Natural killer cell (primary cell): ENCODE measurements around the gene PHIP. TPM values are rescaled to one million over a fixed set of nuclear protein-coding genes. Genes with fewer than 3 reads are reported as not detected.
A peak's percentile ranks its signal among the peaks of the same experiment; 100 is the strongest.

Experiments
- ATAC-seq, 3 donors: fragments of 150-1000 bp in 2 of 3; fragments of 200-7000 bp in 1 of 3; cut with Tn5 transposase; 1 replicate in 1 of 3; 2 replicates in 2 of 3; pipeline ENCODE4 v1.10.0; 2021; ENCODE audit warnings: mild to moderate bottlenecking in 2 of 3, moderate library complexity in 2 of 3
- DNase-seq, 2 donors: peaks; one replicate each; pipeline versions ENCODE4 v3.0.0 to v3.0.0-alpha.2; 2013 to 2021; ENCODE audit warnings: mixed read lengths in 1 of 2
- H3K27ac ChIP-seq: one replicate; pipeline ENCODE4 v1.5.1; 2013; ENCODE audit warnings: mild to moderate bottlenecking, low read length
- H3K27me3 ChIP-seq: one replicate; pipeline ENCODE4 v1.6.1; 2013; ENCODE audit warnings: low read length; ENCODE audit not compliant: control insufficient read depth, insufficient read depth
- H3K36me3 ChIP-seq: one replicate; pipeline ENCODE4 v1.6.1; 2013; ENCODE audit warnings: low read length; ENCODE audit not compliant: control insufficient read depth, insufficient read depth
- H3K4me1 ChIP-seq: one replicate; pipeline ENCODE4 v1.6.1; 2013; ENCODE audit warnings: low read length; ENCODE audit not compliant: control insufficient read depth, insufficient read depth
- H3K4me3 ChIP-seq: one replicate; pipeline ENCODE4 v1.5.1; 2013; ENCODE audit warnings: low read length
- H3K9me3 ChIP-seq: one replicate; pipeline ENCODE4 v1.6.1; 2013; ENCODE audit warnings: low read length; ENCODE audit not compliant: control insufficient read depth, insufficient read depth
- H3K27ac Mint-ChIP-seq, 2 donors: one replicate each; pipeline ENCODE4 v1.8.0; 2022; ENCODE audit warnings: mild to moderate bottlenecking in 2 of 2, mixed read lengths in 2 of 2, moderate library complexity in 1 of 2
- H3K27me3 Mint-ChIP-seq, 2 donors: one replicate each; pipeline ENCODE4 v1.8.0; 2022; ENCODE audit warnings: low read depth in 2 of 2, mixed read lengths in 2 of 2
- H3K36me3 Mint-ChIP-seq: one replicate; pipeline ENCODE4 v1.8.0; 2022; ENCODE audit warnings: mixed read lengths
- H3K4me1 Mint-ChIP-seq, 2 donors: one replicate each; pipeline ENCODE4 v1.8.0; 2022; ENCODE audit warnings: mixed read lengths in 2 of 2
- H3K4me3 Mint-ChIP-seq: one replicate; pipeline ENCODE4 v1.8.0; 2022; ENCODE audit warnings: mild to moderate bottlenecking, moderate library complexity, mixed read lengths
- H3K9me3 Mint-ChIP-seq, 2 donors: one replicate each; pipeline ENCODE4 v1.8.0; 2022; ENCODE audit warnings: mixed read lengths in 2 of 2
- WGBS: methylation state at CpG from one replicate; pipeline ENCODE4 v1.1.7; 2013; ENCODE audit warnings: missing lambda C conversion rate; ENCODE audit not compliant: insufficient coverage; 5-methylcytosine and 5-hydroxymethylcytosine counted together
- intact Hi-C: fragments of 100-400 bp; cut with micrococcal nuclease; formaldehyde crosslinking; loops from one replicate; pipeline ENCODE4 v1.14.2; 2022
- total RNA-seq, 4 donors: library from RNA; stranded (reverse); fragments of 120-200 nt in 1 of 4; gene quantifications; one replicate each; pipeline versions ENCODE4 v1.2.3 to v1.2.4, GENCODE V29; 2013 to 2022
- TF ChIP-seq, protein P1 (sequence below): fragments of 200-600 bp; IDR thresholded peaks from one replicate; pipeline ENCODE4 v1.8.0; 2022; ENCODE audit warnings: antibody characterized with exemption

PHIP gene
- total RNA-seq, 3 donors from 2014 or later (not counting 1 experiment from before 2014, with no cell fraction given) = 38.5 to 45.6 (median 42.5) TPM

DNA sequence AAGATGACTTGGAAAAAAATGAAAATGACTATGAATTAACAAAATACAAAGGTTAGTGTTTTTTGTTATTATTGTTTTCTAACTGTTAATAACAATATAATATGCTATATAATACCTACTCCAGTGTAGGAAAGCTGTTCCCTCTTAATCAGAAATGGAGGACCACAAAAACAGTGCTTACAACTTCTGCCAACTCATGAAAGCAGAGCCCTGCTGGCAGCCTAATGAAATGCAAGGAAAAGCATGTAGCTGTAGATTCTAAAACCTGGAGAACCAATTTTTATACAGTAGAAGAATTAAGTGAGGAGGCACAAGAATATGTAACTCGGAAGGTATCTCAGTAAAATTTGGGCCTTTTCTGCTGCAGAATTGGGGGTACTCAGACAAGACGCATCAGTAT is 29.4 kb downstream of the PHIP start:
- peak overlapping the region; percentile 14 to 34 for H3K27ac Mint-ChIP-seq
- peaks cover 25 to 26% of the 10 kb centered on the region in 2 donors for H3K4me1 Mint-ChIP-seq
- DNase-seq = peak in 1 of 2 donors; percentile 35
- intact Hi-C loops = no loop called here
- no peaks in the 10 kb centered on the region for H3K27me3 Mint-ChIP-seq
- Histone ChIP-seq H3K9me3 (no peaks in the 10 kb centered on the region), H3K27ac (no peak overlapping the region), H3K4me3 (no peak overlapping the region), H3K4me1 (no peaks in the 10 kb centered on the region), H3K27me3 (no peaks in the 10 kb centered on the region), H3K36me3 (peaks cover 23% of the 10 kb centered on the region)
- ATAC-seq = no peak
- H3K9me3 Mint-ChIP-seq = peaks cover 2 to 3% of the 10 kb centered on the region in 2 donors
- WGBS = 90% methylated on average over 1 of the region's 2 CpGs
- peaks cover 19% of the 10 kb centered on the region for H3K36me3 Mint-ChIP-seq
- TF ChIP-seq, protein P1, sequence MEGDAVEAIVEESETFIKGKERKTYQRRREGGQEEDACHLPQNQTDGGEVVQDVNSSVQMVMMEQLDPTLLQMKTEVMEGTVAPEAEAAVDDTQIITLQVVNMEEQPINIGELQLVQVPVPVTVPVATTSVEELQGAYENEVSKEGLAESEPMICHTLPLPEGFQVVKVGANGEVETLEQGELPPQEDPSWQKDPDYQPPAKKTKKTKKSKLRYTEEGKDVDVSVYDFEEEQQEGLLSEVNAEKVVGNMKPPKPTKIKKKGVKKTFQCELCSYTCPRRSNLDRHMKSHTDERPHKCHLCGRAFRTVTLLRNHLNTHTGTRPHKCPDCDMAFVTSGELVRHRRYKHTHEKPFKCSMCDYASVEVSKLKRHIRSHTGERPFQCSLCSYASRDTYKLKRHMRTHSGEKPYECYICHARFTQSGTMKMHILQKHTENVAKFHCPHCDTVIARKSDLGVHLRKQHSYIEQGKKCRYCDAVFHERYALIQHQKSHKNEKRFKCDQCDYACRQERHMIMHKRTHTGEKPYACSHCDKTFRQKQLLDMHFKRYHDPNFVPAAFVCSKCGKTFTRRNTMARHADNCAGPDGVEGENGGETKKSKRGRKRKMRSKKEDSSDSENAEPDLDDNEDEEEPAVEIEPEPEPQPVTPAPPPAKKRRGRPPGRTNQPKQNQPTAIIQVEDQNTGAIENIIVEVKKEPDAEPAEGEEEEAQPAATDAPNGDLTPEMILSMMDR = no peak
- no peak overlapping the region for H3K4me3 Mint-ChIP-seq

DNA sequence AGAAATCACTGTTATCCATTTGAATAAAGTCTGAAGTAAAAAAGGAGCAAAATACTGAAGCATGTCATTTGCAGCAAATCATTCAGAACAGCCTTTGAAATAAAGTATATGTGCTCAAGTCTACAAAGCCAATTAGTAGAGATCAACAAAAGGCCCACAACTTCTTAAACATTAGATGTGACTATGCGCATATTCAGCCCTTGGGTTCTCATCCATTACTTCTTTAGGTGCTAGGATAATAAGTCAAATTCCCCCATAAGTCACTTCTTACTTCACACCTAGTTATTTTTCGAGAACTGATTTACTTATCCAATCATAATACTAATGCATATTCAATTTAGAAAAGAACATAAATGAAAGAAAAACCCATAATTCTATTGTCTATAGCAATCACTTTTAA is 31.0 kb downstream of the PHIP start:
- intact Hi-C loops = no loop called here
- Histone ChIP-seq H3K27me3 (no peaks in the 10 kb centered on the region), H3K27ac (no peak overlapping the region), H3K4me3 (no peak overlapping the region), H3K36me3 (peaks cover 16% of the 10 kb centered on the region), H3K4me1 (no peaks in the 10 kb centered on the region), H3K9me3 (no peaks in the 10 kb centered on the region)
- Mint-ChIP-seq H3K9me3 (peaks cover under 1 to 2% of the 10 kb centered on the region in 2 donors), H3K27ac (peak overlapping the region in 1 of 2 donors; percentile 19), H3K36me3 (peaks cover 10% of the 10 kb centered on the region), H3K27me3 (no peaks in the 10 kb centered on the region), H3K4me1 (peaks cover 26% of the 10 kb centered on the region in 2 donors), H3K4me3 (no peak overlapping the region)
- 93% methylated on average over 1 of the region's 2 CpGs for WGBS
- DNase-seq (no peak), ATAC-seq (no peak)
- TF ChIP-seq, protein P1 = no peak

DNA sequence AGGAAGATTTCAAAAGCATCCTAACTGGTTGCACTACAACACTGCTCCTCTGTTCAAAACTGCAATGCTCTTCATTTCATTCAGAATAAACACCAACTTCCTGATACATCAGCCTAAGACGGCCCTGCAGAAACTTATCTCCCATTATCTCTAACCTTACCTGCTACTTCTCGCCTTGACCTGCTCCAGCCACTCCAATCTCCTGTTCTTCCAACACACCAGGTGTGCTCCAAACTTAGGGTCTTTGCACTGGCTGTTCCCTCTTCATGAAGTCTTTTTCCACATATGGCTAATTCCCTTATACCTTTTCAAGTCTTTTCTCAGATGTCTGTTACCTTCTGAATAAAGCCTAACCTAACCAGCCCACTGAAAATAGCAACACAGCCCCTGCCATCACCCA is 32.1 kb downstream of the PHIP start:
- no peaks in the 10 kb centered on the region for H3K27me3 ChIP-seq
- DNase-seq (peak in 1 of 2 donors; percentile 9), ATAC-seq (no peak)
- no peaks in the 10 kb centered on the region for H3K9me3 ChIP-seq
- H3K27ac Mint-ChIP-seq = peak overlapping the region in 1 of 2 donors; percentile 39
- no peak overlapping the region for H3K4me3 Mint-ChIP-seq
- TF ChIP-seq, protein P1 = no peak
- WGBS = 43% methylated on average over 2 of the region's 2 CpGs
- H3K4me3 ChIP-seq = no peak overlapping the region
- H3K36me3 ChIP-seq = peaks cover 23% of the 10 kb centered on the region
- intact Hi-C loops = no loop called here
- H3K27ac ChIP-seq = no peak overlapping the region
- H3K36me3 Mint-ChIP-seq = peaks cover 7% of the 10 kb centered on the region
- H3K9me3 Mint-ChIP-seq = no peaks in the 10 kb centered on the region
- H3K4me1 ChIP-seq = no peaks in the 10 kb centered on the region
- H3K4me1 Mint-ChIP-seq = peaks cover 24 to 26% of the 10 kb centered on the region in 2 donors
- H3K27me3 Mint-ChIP-seq = no peaks in the 10 kb centered on the region

DNA sequence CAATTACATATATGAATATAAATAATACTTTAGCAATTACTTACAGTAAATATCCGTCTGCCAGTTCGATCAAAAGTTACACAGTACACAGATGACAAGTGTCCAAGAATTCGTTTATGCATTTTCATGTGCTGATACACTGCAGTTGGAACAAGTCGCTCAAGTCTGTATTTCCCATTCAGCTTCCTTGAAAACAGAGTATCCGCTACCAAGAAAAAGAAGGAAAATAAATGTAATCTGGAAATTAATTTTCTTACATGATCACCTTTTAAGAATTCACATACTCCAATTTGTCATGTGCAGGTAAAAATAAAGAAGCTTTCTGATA is 35.3 kb downstream of the PHIP start:
- Mint-ChIP-seq H3K27me3 (no peaks in the 10 kb centered on the region), H3K4me3 (no peak overlapping the region), H3K27ac (no peak overlapping the region), H3K9me3 (no peaks in the 10 kb centered on the region), H3K4me1 (peaks cover 27 to 35% of the 10 kb centered on the region in 2 donors), H3K36me3 (no peaks in the 10 kb centered on the region)
- TF ChIP-seq, protein P1 = no peak
- Histone ChIP-seq H3K36me3 (peaks cover 43% of the 10 kb centered on the region), H3K4me3 (no peak overlapping the region), H3K9me3 (no peaks in the 10 kb centered on the region), H3K27me3 (no peaks in the 10 kb centered on the region), H3K27ac (no peak overlapping the region), H3K4me1 (no peaks in the 10 kb centered on the region)
- ATAC-seq (no peak), DNase-seq (no peak)
- WGBS = 76% methylated on average over 4 of the region's 5 CpGs
- intact Hi-C loops = no loop called here
